SK-N-SH treated with all-trans-retinoic acid at 6 μM for 48 hours (cell line): ENCODE measurements around the gene FAM78B.

Experiments used
- ARNTL ChIP-seq: fragments of 450-650 bp; formaldehyde crosslinking; IDR thresholded peaks from 2 replicates; pipeline ENCODE4 v1.5.0; 2020; ENCODE audit warnings: low read depth, mild to moderate bottlenecking, moderate library complexity, borderline replicate concordance
- CSRNP3 ChIP-seq: fragments of 250-450 bp; sonication (Bioruptor Pico); IDR thresholded peaks from 2 replicates; pipeline ENCODE4 v1.5.1; 2021; ENCODE audit warnings: mild to moderate bottlenecking, moderate library complexity
- ESRRG ChIP-seq: fragments of 250-450 bp; sonication (Bioruptor Pico); IDR thresholded peaks from 2 replicates; pipeline ENCODE4 v1.6.1; 2021; ENCODE audit warnings: mild to moderate bottlenecking
- OSR1 ChIP-seq: fragments of 250-450 bp; sonication (Bioruptor Pico); IDR thresholded peaks from 2 replicates; pipeline ENCODE4 v1.8.0; 2022; ENCODE audit warnings: moderate library complexity, mild to moderate bottlenecking, inconsistent platforms
- PATZ1 ChIP-seq: fragments of 250-450 bp; sonication (Bioruptor Pico); IDR thresholded peaks from 2 replicates; pipeline ENCODE4 v1.8.0; 2020; ENCODE audit warnings: mild to moderate bottlenecking, moderate library complexity, borderline replicate concordance
- POU6F1 ChIP-seq: fragments of 250-450 bp; sonication (Bioruptor Pico); IDR thresholded peaks from 2 replicates; pipeline ENCODE4 v1.8.0; 2021; ENCODE audit warnings: low read depth, mild to moderate bottlenecking, moderate library complexity, borderline replicate concordance
- PPARA ChIP-seq: fragments of 250-450 bp; sonication (Bioruptor Pico); IDR thresholded peaks from 2 replicates; pipeline ENCODE4 v1.5.0; 2020; ENCODE audit warnings: mild to moderate bottlenecking, borderline replicate concordance
- RARB ChIP-seq: fragments of 250-450 bp; sonication (Bioruptor Pico); IDR thresholded peaks from 2 replicates; pipeline ENCODE4 v1.8.0; 2021; ENCODE audit warnings: mild to moderate bottlenecking, moderate library complexity
- TCF4 ChIP-seq: fragments of 250-450 bp; sonication (Bioruptor Pico); IDR thresholded peaks from 2 replicates; pipeline ENCODE4 v1.8.0; 2021; ENCODE audit warnings: mild to moderate bottlenecking, moderate library complexity, borderline replicate concordance
- ZFP30 ChIP-seq: fragments of 450-650 bp; formaldehyde crosslinking; IDR thresholded peaks from 2 replicates; pipeline ENCODE4 v1.5.0; 2022; ENCODE audit warnings: mild to moderate bottlenecking, moderate library complexity

GRCh38 chr1:166031932-166032571 lies 134.7 kb downstream of the FAM78B start:
- TF ChIP-seq ESRRG, result no peak
- TF ChIP-seq ZFP30 (CRISPR knock-in tag), result no peak
- TF ChIP-seq POU6F1 (CRISPR knock-in tag), result no peak
- TF ChIP-seq RARB, result no peak
- TF ChIP-seq CSRNP3 (CRISPR knock-in tag), result no peak
- no peak for TF ChIP-seq PATZ1 (CRISPR knock-in tag)
- TF ChIP-seq PPARA (CRISPR knock-in tag), result no peak
- no peak for TF ChIP-seq ARNTL (CRISPR knock-in tag)
- TF ChIP-seq OSR1 (CRISPR knock-in tag), result no peak
- no peak for TF ChIP-seq TCF4
